MM.1S (cell line): ENCODE data around the gene ZDHHC8.

ENCODE experiments used
- DNase-seq: peaks from one replicate; pipeline ENCODE4 v3.0.0-alpha.2; 2015
- H2AFZ ChIP-seq: fragments of 300-600 bp; sonication (generic); 2 replicates; pipeline ENCODE4 v1.6.0; 2016; ENCODE audit warnings: antibody characterized with exemption, low read length
- H3F3A ChIP-seq: fragments of 300-600 bp; sonication (generic); 2 replicates; pipeline ENCODE4 v1.6.1; 2016; ENCODE audit warnings: mild to moderate bottlenecking, antibody characterized with exemption, low read length, moderate library complexity, mixed read lengths; ENCODE audit not compliant: insufficient read depth
- H3K27ac ChIP-seq: fragments of 300-600 bp; sonication (generic); 2 replicates; pipeline ENCODE4 v1.5.1; 2016; ENCODE audit warnings: mild to moderate bottlenecking, low read length
- H3K27me3 ChIP-seq: fragments of 300-600 bp; sonication (generic); replicated peaks from 2 replicates; pipeline ENCODE4 v1.6.0; 2016; ENCODE audit warnings: low read length; ENCODE audit not compliant: insufficient read depth
- H3K36me3 ChIP-seq: fragments of 300-600 bp; sonication (generic); replicated peaks from 2 replicates; pipeline ENCODE4 v1.6.1; 2016; ENCODE audit warnings: mild to moderate bottlenecking, low read length, mixed read lengths; ENCODE audit not compliant: insufficient read depth
- H3K4me1 ChIP-seq: fragments of 300-600 bp; sonication (generic); 2 replicates; pipeline ENCODE4 v1.6.1; 2016; ENCODE audit warnings: low read length, mixed read lengths
- H3K4me2 ChIP-seq: fragments of 300-600 bp; sonication (generic); 2 replicates; pipeline ENCODE4 v1.6.0; 2016; ENCODE audit warnings: low read depth, low read length
- H3K4me3 ChIP-seq: fragments of 300-600 bp; sonication (generic); 2 replicates; pipeline ENCODE4 v1.5.1; 2016; ENCODE audit warnings: low read length, mixed read lengths
- H3K79me2 ChIP-seq: fragments of 300-600 bp; sonication (generic); 2 replicates; pipeline ENCODE4 v1.6.1; 2016; ENCODE audit warnings: mixed run types, low read length, mixed read lengths
- H3K9ac ChIP-seq: fragments of 300-600 bp; sonication (generic); 2 replicates; pipeline ENCODE4 v1.6.1; 2016; ENCODE audit warnings: low read length, mixed read lengths
- H3K9me2 ChIP-seq: fragments of 300-600 bp; sonication (generic); replicated peaks from 2 replicates; pipeline ENCODE4 v1.6.1; 2016; ENCODE audit warnings: mild to moderate bottlenecking, low read length, mixed read lengths; ENCODE audit not compliant: insufficient read depth
- H3K9me3 ChIP-seq: fragments of 300-600 bp; sonication (generic); replicated peaks from 2 replicates; pipeline ENCODE4 v1.6.1; 2016; ENCODE audit warnings: mild to moderate bottlenecking, low read length, mixed read lengths; ENCODE audit not compliant: insufficient read depth
- H4K20me1 ChIP-seq: fragments of 300-600 bp; sonication (generic); 2 replicates; pipeline ENCODE4 v1.6.1; 2016; ENCODE audit warnings: mild to moderate bottlenecking, low read length, moderate library complexity, mixed read lengths; ENCODE audit not compliant: insufficient read depth
- EZH2 ChIP-seq: fragments of 300-600 bp; sonication (generic); optimal IDR thresholded peaks from 2 replicates; pipeline ENCODE3; 2017; ENCODE audit warnings: low read depth, mild to moderate bottlenecking, antibody characterized with exemption, low read length, mixed read lengths
- EZH2phosphoT487 ChIP-seq: fragments of 300-600 bp; sonication (generic); IDR thresholded peaks from 2 replicates; pipeline ENCODE4 v1.6.1; 2018; ENCODE audit warnings: antibody characterized with exemption, low read length
- TF ChIP-seq, protein P1 (sequence below): fragments of 300-600 bp; sonication (generic); IDR thresholded peaks from 2 replicates; pipeline ENCODE4 v1.5.1; 2016; ENCODE audit warnings: antibody characterized with exemption, low read length, mixed read lengths

The ZDHHC8 gene

GRCh38 chr22:20145206-20145831, 13.7 kb downstream of the ZDHHC8 start:
- no peak for DNase-seq

DNA sequence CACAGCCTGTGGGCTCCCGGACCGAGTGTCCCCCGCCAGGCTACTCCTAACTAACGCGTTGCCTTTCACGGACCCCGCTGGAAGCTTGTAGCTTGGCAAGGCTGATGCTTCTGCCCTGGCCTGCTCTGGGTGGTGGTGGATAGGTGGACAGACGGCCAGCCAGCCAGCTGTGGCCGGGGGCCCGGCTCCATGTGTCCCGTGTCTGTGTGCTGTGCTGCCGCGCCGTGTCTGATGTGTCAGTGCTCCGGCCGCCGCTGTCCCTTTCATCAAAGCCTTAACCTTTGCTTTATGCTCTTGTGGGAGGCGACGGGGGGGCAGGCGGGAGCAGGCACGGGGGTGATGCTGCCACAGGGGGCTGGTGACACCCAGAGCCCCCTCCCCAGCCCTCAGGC, 14.2 kb downstream of the ZDHHC8 start:
- Histone ChIP-seq H3K27ac (no peak overlapping the region), H3K27me3 (no peaks in the 10 kb centered on the region; the same call in none of the 2 replicates), H3K4me3 (no peak overlapping the region), H3K4me2 (no peak overlapping the region), H3K4me1 (no peaks in the 10 kb centered on the region), H3K9me2 (no peaks in the 10 kb centered on the region), H3K9ac (no peak overlapping the region), H3K36me3 (no peaks in the 10 kb centered on the region), H2AFZ (no peak overlapping the region), H4K20me1 (no peaks in the 10 kb centered on the region), H3K79me2 (no peaks in the 10 kb centered on the region), H3F3A (no peaks in the 10 kb centered on the region), H3K9me3 (no peaks in the 10 kb centered on the region)
- no peak for DNase-seq
- TF ChIP-seq EZH2, result no peak
- TF ChIP-seq, protein P1, sequence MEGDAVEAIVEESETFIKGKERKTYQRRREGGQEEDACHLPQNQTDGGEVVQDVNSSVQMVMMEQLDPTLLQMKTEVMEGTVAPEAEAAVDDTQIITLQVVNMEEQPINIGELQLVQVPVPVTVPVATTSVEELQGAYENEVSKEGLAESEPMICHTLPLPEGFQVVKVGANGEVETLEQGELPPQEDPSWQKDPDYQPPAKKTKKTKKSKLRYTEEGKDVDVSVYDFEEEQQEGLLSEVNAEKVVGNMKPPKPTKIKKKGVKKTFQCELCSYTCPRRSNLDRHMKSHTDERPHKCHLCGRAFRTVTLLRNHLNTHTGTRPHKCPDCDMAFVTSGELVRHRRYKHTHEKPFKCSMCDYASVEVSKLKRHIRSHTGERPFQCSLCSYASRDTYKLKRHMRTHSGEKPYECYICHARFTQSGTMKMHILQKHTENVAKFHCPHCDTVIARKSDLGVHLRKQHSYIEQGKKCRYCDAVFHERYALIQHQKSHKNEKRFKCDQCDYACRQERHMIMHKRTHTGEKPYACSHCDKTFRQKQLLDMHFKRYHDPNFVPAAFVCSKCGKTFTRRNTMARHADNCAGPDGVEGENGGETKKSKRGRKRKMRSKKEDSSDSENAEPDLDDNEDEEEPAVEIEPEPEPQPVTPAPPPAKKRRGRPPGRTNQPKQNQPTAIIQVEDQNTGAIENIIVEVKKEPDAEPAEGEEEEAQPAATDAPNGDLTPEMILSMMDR, result no peak
- TF ChIP-seq EZH2phosphoT487, result no peak

More at GRCh38 chr22:20145206-20145831, 13.7 kb downstream of the ZDHHC8 start:
- Histone ChIP-seq H3K36me3 (no peaks in the 10 kb centered on the region), H2AFZ (no peak overlapping the region), H3K9me2 (no peaks in the 10 kb centered on the region), H3F3A (no peaks in the 10 kb centered on the region), H3K9me3 (no peaks in the 10 kb centered on the region), H3K27me3 (no peaks in the 10 kb centered on the region; the same call in none of the 2 replicates), H3K27ac (no peak overlapping the region), H3K4me2 (no peak overlapping the region), H3K4me1 (no peaks in the 10 kb centered on the region), H4K20me1 (no peaks in the 10 kb centered on the region), H3K9ac (no peak overlapping the region), H3K79me2 (no peaks in the 10 kb centered on the region), H3K4me3 (no peak overlapping the region)
- TF ChIP-seq, protein P1, result no peak
- TF ChIP-seq EZH2 (no peak), EZH2phosphoT487 (no peak)

- Histone ChIP-seq H3K4me2 (no peak overlapping the region), H4K20me1 (no peaks in the 10 kb centered on the region), H3K9me2 (no peaks in the 10 kb centered on the region), H3K79me2 (no peaks in the 10 kb centered on the region), H3K4me1 (no peaks in the 10 kb centered on the region), H3K27ac (no peak overlapping the region), H3K9me3 (no peaks in the 10 kb centered on the region), H3K9ac (no peak overlapping the region), H3K27me3 (peaks cover 4% of the 10 kb centered on the region), H3K36me3 (no peaks in the 10 kb centered on the region), H3F3A (no peaks in the 10 kb centered on the region), H2AFZ (no peak overlapping the region), H3K4me3 (no peak overlapping the region)
- DNase-seq, result no peak
- TF ChIP-seq EZH2phosphoT487 (no peak), EZH2 (no peak)
- TF ChIP-seq, protein P1, result no peak
Observed at GRCh38 chr22:20146777-20147176, 15.2 kb downstream of the ZDHHC8 start.
